Measurements from ENCODE around the gene ATP10A.

Gene ATP10A

GRCh38 chr15:25903024-25903581, 40.0 kb upstream of the ATP10A start:
- TF ChIP-seq EZH2 (optimal IDR thresholded peaks at IDR 0.05; ENCODE audit: low read depth, low read length), result no peak
- H3K27ac ChIP-seq (ENCODE audit: low read length), result no peak overlapping the region
- DNase-seq, result no peak
- H3K4me1 ChIP-seq (ENCODE audit: low read length), result no peaks in the 10 kb centered on the region
- H3K36me3 ChIP-seq (replicated peaks; ENCODE audit: insufficient read depth, low read length), result no peaks in the 10 kb centered on the region
- H3K4me2 ChIP-seq (ENCODE audit: low read depth, low read length), result no peak overlapping the region
- no peak overlapping the region for H3K4me3 ChIP-seq (ENCODE audit: low read length)
- no peaks in the 10 kb centered on the region for H3K79me2 ChIP-seq (ENCODE audit: low read length)
- no peaks in the 10 kb centered on the region for H4K20me1 ChIP-seq (ENCODE audit: insufficient read depth, low read length)
- H3K9me2 ChIP-seq (replicated peaks; ENCODE audit: insufficient read depth, low read length), result no peaks in the 10 kb centered on the region
- no peaks in the 10 kb centered on the region for H3K9me3 ChIP-seq (replicated peaks; ENCODE audit: insufficient read depth, low read length)
- no peak overlapping the region for H2AFZ ChIP-seq (ENCODE audit: low read length)
- no peaks in the 10 kb centered on the region for H3F3A ChIP-seq (ENCODE audit: insufficient read depth, low read length)
- H3K9ac ChIP-seq (ENCODE audit: low read length), result no peak overlapping the region
- no peaks in the 10 kb centered on the region for H3K27me3 ChIP-seq (replicated peaks; ENCODE audit: insufficient read depth, low read length)

GRCh38 chr15:25901811-25902605, 38.9 kb upstream of the ATP10A start:
- Histone ChIP-seq H3K4me1 (ENCODE audit: low read length) (no peaks in the 10 kb centered on the region), H2AFZ (ENCODE audit: low read length) (no peak overlapping the region), H4K20me1 (ENCODE audit: insufficient read depth, low read length) (no peaks in the 10 kb centered on the region), H3K27me3 (replicated peaks; ENCODE audit: insufficient read depth, low read length) (no peaks in the 10 kb centered on the region), H3K4me2 (ENCODE audit: low read depth, low read length) (no peak overlapping the region), H3F3A (ENCODE audit: insufficient read depth, low read length) (no peaks in the 10 kb centered on the region), H3K27ac (ENCODE audit: low read length) (no peak overlapping the region), H3K9me2 (replicated peaks; ENCODE audit: insufficient read depth, low read length) (no peaks in the 10 kb centered on the region), H3K79me2 (ENCODE audit: low read length) (no peaks in the 10 kb centered on the region), H3K9me3 (replicated peaks; ENCODE audit: insufficient read depth, low read length) (no peaks in the 10 kb centered on the region), H3K4me3 (ENCODE audit: low read length) (no peak overlapping the region), H3K9ac (ENCODE audit: low read length) (no peak overlapping the region), H3K36me3 (replicated peaks; ENCODE audit: insufficient read depth, low read length) (no peaks in the 10 kb centered on the region)
- no peak for TF ChIP-seq CTCF (IDR thresholded peaks at IDR 0.05; ENCODE audit: low read length)
- TF ChIP-seq EZH2phosphoT487 (IDR thresholded peaks at IDR 0.05; ENCODE audit: low read length), result no peak
- TF ChIP-seq EZH2 (optimal IDR thresholded peaks at IDR 0.05; ENCODE audit: low read depth, low read length), result no peak
- DNase-seq, result no peak

GRCh38 chr15:25900901-25901300, 37.8 kb upstream of the ATP10A start:
- TF ChIP-seq CTCF (IDR thresholded peaks at IDR 0.05; ENCODE audit: low read length) (no peak), EZH2phosphoT487 (IDR thresholded peaks at IDR 0.05; ENCODE audit: low read length) (no peak), EZH2 (optimal IDR thresholded peaks at IDR 0.05; ENCODE audit: low read depth, low read length) (no peak)
- H3K9me3 ChIP-seq (replicated peaks; ENCODE audit: insufficient read depth, low read length), result no peaks in the 10 kb centered on the region
- no peaks in the 10 kb centered on the region for H3K4me1 ChIP-seq (ENCODE audit: low read length)
- H3K27me3 ChIP-seq (replicated peaks; ENCODE audit: insufficient read depth, low read length), result no peaks in the 10 kb centered on the region
- H3K9ac ChIP-seq (ENCODE audit: low read length), result no peak overlapping the region
- no peak overlapping the region for H3K4me3 ChIP-seq (ENCODE audit: low read length)
- H4K20me1 ChIP-seq (ENCODE audit: insufficient read depth, low read length), result no peaks in the 10 kb centered on the region
- H3K79me2 ChIP-seq (ENCODE audit: low read length), result no peaks in the 10 kb centered on the region
- H3K36me3 ChIP-seq (replicated peaks; ENCODE audit: insufficient read depth, low read length), result no peaks in the 10 kb centered on the region
- H3K9me2 ChIP-seq (replicated peaks; ENCODE audit: insufficient read depth, low read length), result no peaks in the 10 kb centered on the region
- no peak overlapping the region for H3K4me2 ChIP-seq (ENCODE audit: low read depth, low read length)
- H2AFZ ChIP-seq (ENCODE audit: low read length), result no peak overlapping the region
- no peak overlapping the region for H3K27ac ChIP-seq (ENCODE audit: low read length)
- no peaks in the 10 kb centered on the region for H3F3A ChIP-seq (ENCODE audit: insufficient read depth, low read length)
- DNase-seq, result no peak

- H3K4me2 ChIP-seq (ENCODE audit: low read depth, low read length), result no peak overlapping the region
- H3K79me2 ChIP-seq (ENCODE audit: low read length), result no peaks in the 10 kb centered on the region
- no peaks in the 10 kb centered on the region for H3F3A ChIP-seq (ENCODE audit: insufficient read depth, low read length)
- TF ChIP-seq EZH2phosphoT487 (IDR thresholded peaks at IDR 0.05; ENCODE audit: low read length), result no peak
- TF ChIP-seq EZH2 (optimal IDR thresholded peaks at IDR 0.05; ENCODE audit: low read depth, low read length), result no peak
- TF ChIP-seq CTCF (IDR thresholded peaks at IDR 0.05; ENCODE audit: low read length), result no peak
- no peaks in the 10 kb centered on the region for H3K9me3 ChIP-seq (replicated peaks; ENCODE audit: insufficient read depth, low read length)
- DNase-seq, result no peak
- no peaks in the 10 kb centered on the region for H3K9me2 ChIP-seq (replicated peaks; ENCODE audit: insufficient read depth, low read length)
- no peaks in the 10 kb centered on the region for H4K20me1 ChIP-seq (ENCODE audit: insufficient read depth, low read length)
- no peak overlapping the region for H3K9ac ChIP-seq (ENCODE audit: low read length)
- H3K4me3 ChIP-seq (ENCODE audit: low read length), result no peak overlapping the region
- no peaks in the 10 kb centered on the region for H3K27me3 ChIP-seq (replicated peaks; ENCODE audit: insufficient read depth, low read length)
- no peaks in the 10 kb centered on the region for H3K36me3 ChIP-seq (replicated peaks; ENCODE audit: insufficient read depth, low read length)
- H3K27ac ChIP-seq (ENCODE audit: low read length), result no peak overlapping the region
- H3K4me1 ChIP-seq (ENCODE audit: low read length), result no peaks in the 10 kb centered on the region
- H2AFZ ChIP-seq (ENCODE audit: low read length), result no peak overlapping the region
Measured at GRCh38 chr15:25900431-25900830, 37.3 kb upstream of the ATP10A start.

Measured in MM.1S (cell line).